ENCODE measurements around the gene RIOX2.

Gene RIOX2

DNA sequence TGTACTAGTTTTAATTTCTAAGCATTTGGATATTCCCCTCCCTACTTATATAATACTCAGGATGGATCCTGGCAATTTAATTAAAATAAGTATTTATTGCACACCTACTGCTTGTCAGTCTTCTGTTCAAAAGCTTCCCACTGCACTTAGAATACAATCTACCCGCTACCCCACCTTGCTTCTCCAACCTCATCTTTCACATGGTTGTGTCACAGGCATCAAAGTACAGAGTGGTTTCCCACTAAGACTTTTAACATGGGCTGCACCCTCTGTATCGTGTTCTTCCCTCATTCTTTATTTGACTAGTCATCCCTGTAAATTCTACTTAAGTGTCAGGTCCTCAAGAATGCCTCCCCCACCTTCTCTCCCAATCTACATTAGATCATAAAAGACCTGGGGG lies 35.0 kb downstream of the RIOX2 start:
- H3K4me3 ChIP-seq (ENCODE audit: low read depth, low read length) = no peak overlapping the region
- DNase-seq (ENCODE audit: low read depth) = no peak
- TF ChIP-seq, protein P1, sequence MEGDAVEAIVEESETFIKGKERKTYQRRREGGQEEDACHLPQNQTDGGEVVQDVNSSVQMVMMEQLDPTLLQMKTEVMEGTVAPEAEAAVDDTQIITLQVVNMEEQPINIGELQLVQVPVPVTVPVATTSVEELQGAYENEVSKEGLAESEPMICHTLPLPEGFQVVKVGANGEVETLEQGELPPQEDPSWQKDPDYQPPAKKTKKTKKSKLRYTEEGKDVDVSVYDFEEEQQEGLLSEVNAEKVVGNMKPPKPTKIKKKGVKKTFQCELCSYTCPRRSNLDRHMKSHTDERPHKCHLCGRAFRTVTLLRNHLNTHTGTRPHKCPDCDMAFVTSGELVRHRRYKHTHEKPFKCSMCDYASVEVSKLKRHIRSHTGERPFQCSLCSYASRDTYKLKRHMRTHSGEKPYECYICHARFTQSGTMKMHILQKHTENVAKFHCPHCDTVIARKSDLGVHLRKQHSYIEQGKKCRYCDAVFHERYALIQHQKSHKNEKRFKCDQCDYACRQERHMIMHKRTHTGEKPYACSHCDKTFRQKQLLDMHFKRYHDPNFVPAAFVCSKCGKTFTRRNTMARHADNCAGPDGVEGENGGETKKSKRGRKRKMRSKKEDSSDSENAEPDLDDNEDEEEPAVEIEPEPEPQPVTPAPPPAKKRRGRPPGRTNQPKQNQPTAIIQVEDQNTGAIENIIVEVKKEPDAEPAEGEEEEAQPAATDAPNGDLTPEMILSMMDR (IDR thresholded peaks at IDR 0.05; ENCODE audit: low read depth, low read length, missing control alignments) = no peak

GRCh38 chr3:97935842-97936241 lies 36.4 kb downstream of the RIOX2 start:
- DNase-seq (ENCODE audit: low read depth) = no peak
- TF ChIP-seq, protein P1 (IDR thresholded peaks at IDR 0.05; ENCODE audit: low read depth, low read length, missing control alignments) = no peak
- H3K4me3 ChIP-seq (ENCODE audit: low read depth, low read length) = no peak overlapping the region

- TF ChIP-seq, protein P1 (IDR thresholded peaks at IDR 0.05; ENCODE audit: low read depth, low read length, missing control alignments) = no peak
- no peak for DNase-seq (ENCODE audit: low read depth)
- no peak overlapping the region for H3K4me3 ChIP-seq (ENCODE audit: low read depth, low read length)
Measured at GRCh38 chr3:97934980-97935695, 37.1 kb downstream of the RIOX2 start.

GRCh38 chr3:97932387-97932801 lies 39.8 kb downstream of the RIOX2 start:
- TF ChIP-seq, protein P1 (IDR thresholded peaks at IDR 0.05; ENCODE audit: low read depth, low read length, missing control alignments) = no peak
- DNase-seq (ENCODE audit: low read depth) = no peak

DNA sequence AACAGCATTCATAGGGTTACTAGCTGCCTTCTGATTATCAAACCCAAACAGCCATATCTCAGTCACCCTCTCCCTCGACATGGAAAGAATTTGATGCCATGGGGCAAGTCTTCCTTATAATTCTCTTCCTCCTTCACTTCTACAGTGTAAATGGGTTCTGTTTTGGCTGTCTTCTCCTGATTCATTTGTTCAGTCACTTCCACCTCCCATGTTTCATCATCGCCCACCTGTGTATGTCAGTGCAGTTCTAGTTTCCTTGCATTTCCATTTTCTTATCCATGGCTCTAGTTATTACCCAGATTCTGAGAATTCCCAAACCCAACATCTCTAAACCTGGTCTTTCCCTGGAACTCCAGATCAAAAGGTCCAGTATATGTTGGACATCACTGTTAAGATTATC lies 41.0 kb downstream of the RIOX2 start:
- TF ChIP-seq, protein P1 (IDR thresholded peaks at IDR 0.05; ENCODE audit: low read depth, low read length, missing control alignments) = no peak
- H3K4me3 ChIP-seq (ENCODE audit: low read depth, low read length) = no peak overlapping the region
- no peak for DNase-seq (ENCODE audit: low read depth)

More at GRCh38 chr3:97932387-97932801, 39.8 kb downstream of the RIOX2 start:
- no peak overlapping the region for H3K4me3 ChIP-seq (ENCODE audit: low read depth, low read length)

DNA sequence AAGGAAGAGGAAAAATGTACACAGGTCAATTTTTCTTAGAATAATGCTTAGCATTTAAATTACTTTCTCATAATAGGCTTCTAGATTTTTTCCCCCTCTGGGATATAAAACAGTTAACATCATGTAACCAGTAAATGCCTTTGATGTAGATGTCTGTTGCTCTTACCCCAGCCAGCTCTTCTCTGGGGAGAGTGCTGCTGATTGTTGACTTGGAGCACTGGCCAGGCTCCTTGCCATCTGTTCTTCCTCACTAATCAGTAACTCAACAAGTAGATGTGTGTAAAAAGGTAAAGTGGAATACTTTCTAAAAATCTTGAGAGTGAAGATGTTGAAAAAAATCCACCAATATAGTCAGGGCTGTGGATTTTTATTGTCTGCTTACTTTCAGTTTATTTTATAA lies 42.2 kb downstream of the RIOX2 start:
- no peak for DNase-seq (ENCODE audit: low read depth)
- TF ChIP-seq, protein P1 (IDR thresholded peaks at IDR 0.05; ENCODE audit: low read depth, low read length, missing control alignments) = no peak
- no peak overlapping the region for H3K4me3 ChIP-seq (ENCODE audit: low read depth, low read length)

- DNase-seq (ENCODE audit: low read depth) = no peak
- H3K4me3 ChIP-seq (ENCODE audit: low read depth, low read length) = no peak overlapping the region
- TF ChIP-seq, protein P1 (IDR thresholded peaks at IDR 0.05; ENCODE audit: low read depth, low read length, missing control alignments) = no peak
Measured at GRCh38 chr3:97928986-97929385, 43.2 kb downstream of the RIOX2 start.
